Natural killer cell (primary cell): ENCODE results near the gene PPP2CA. TPM values are rescaled to one million over a fixed set of nuclear protein-coding genes. Genes with fewer than 3 reads are reported as not detected.

ENCODE experiments used
- ATAC-seq, 3 donors: fragments of 150-1000 bp in 2 of 3; fragments of 200-7000 bp in 1 of 3; cut with Tn5 transposase; 1 replicate in 1 of 3; 2 replicates in 2 of 3; pipeline ENCODE4 v1.10.0; 2021; ENCODE audit warnings: mild to moderate bottlenecking in 2 of 3, moderate library complexity in 2 of 3
- DNase-seq, 2 donors: peaks; one replicate each; pipeline versions ENCODE4 v3.0.0 to v3.0.0-alpha.2; 2013 to 2021; ENCODE audit warnings: mixed read lengths in 1 of 2
- H3K27ac ChIP-seq: one replicate; pipeline ENCODE4 v1.5.1; 2013; ENCODE audit warnings: mild to moderate bottlenecking, low read length
- H3K27me3 ChIP-seq: one replicate; pipeline ENCODE4 v1.6.1; 2013; ENCODE audit warnings: low read length; ENCODE audit not compliant: control insufficient read depth, insufficient read depth
- H3K36me3 ChIP-seq: one replicate; pipeline ENCODE4 v1.6.1; 2013; ENCODE audit warnings: low read length; ENCODE audit not compliant: control insufficient read depth, insufficient read depth
- H3K4me1 ChIP-seq: one replicate; pipeline ENCODE4 v1.6.1; 2013; ENCODE audit warnings: low read length; ENCODE audit not compliant: control insufficient read depth, insufficient read depth
- H3K4me3 ChIP-seq: one replicate; pipeline ENCODE4 v1.5.1; 2013; ENCODE audit warnings: low read length
- H3K9me3 ChIP-seq: one replicate; pipeline ENCODE4 v1.6.1; 2013; ENCODE audit warnings: low read length; ENCODE audit not compliant: control insufficient read depth, insufficient read depth
- H3K27ac Mint-ChIP-seq, 2 donors: one replicate each; pipeline ENCODE4 v1.8.0; 2022; ENCODE audit warnings: mild to moderate bottlenecking in 2 of 2, mixed read lengths in 2 of 2, moderate library complexity in 1 of 2
- H3K27me3 Mint-ChIP-seq, 2 donors: one replicate each; pipeline ENCODE4 v1.8.0; 2022; ENCODE audit warnings: low read depth in 2 of 2, mixed read lengths in 2 of 2
- H3K36me3 Mint-ChIP-seq: one replicate; pipeline ENCODE4 v1.8.0; 2022; ENCODE audit warnings: mixed read lengths
- H3K4me1 Mint-ChIP-seq, 2 donors: one replicate each; pipeline ENCODE4 v1.8.0; 2022; ENCODE audit warnings: mixed read lengths in 2 of 2
- H3K4me3 Mint-ChIP-seq: one replicate; pipeline ENCODE4 v1.8.0; 2022; ENCODE audit warnings: mild to moderate bottlenecking, moderate library complexity, mixed read lengths
- H3K9me3 Mint-ChIP-seq, 2 donors: one replicate each; pipeline ENCODE4 v1.8.0; 2022; ENCODE audit warnings: mixed read lengths in 2 of 2
- CTCF ChIP-seq: fragments of 200-600 bp; IDR thresholded peaks from one replicate; pipeline ENCODE4 v1.8.0; 2022; ENCODE audit warnings: antibody characterized with exemption
- WGBS: methylation state at CpG from one replicate; pipeline ENCODE4 v1.1.7; 2013; ENCODE audit warnings: missing lambda C conversion rate; ENCODE audit not compliant: insufficient coverage; 5-methylcytosine and 5-hydroxymethylcytosine counted together
- intact Hi-C: fragments of 100-400 bp; cut with micrococcal nuclease; formaldehyde crosslinking; loops from one replicate; pipeline ENCODE4 v1.14.2; 2022
- total RNA-seq, 4 donors: library from RNA; stranded (reverse); fragments of 120-200 nt in 1 of 4; gene quantifications; one replicate each; pipeline versions ENCODE4 v1.2.3 to v1.2.4, GENCODE V29; 2013 to 2022

The PPP2CA gene
- total RNA-seq, 3 donors from 2014 or later (not counting 1 experiment from before 2014, with no cell fraction given) = 188 to 205 (median 191) TPM

GRCh38 chr5:134189031-134189430 is 36.8 kb downstream of the PPP2CA start:
- H3K27me3 Mint-ChIP-seq = no peaks in the 10 kb centered on the region
- H3K36me3 Mint-ChIP-seq = no peaks in the 10 kb centered on the region

GRCh38 chr5:134188092-134188491 is 37.8 kb downstream of the PPP2CA start:
- 96% methylated on average over 1 of the region's 1 CpG for WGBS
- no peak for DNase-seq
- Mint-ChIP-seq H3K27me3 (no peaks in the 10 kb centered on the region), H3K4me3 (no peak overlapping the region), H3K27ac (no peak overlapping the region), H3K36me3 (no peaks in the 10 kb centered on the region), H3K9me3 (no peaks in the 10 kb centered on the region), H3K4me1 (no peaks in the 10 kb centered on the region)
- no peak for ATAC-seq
- H3K9me3 ChIP-seq = no peaks in the 10 kb centered on the region
- no peaks in the 10 kb centered on the region for H3K4me1 ChIP-seq
- intact Hi-C loops = no loop called here
- no peak overlapping the region for H3K4me3 ChIP-seq
- no peak for TF ChIP-seq CTCF
- H3K27ac ChIP-seq = no peak overlapping the region
- H3K27me3 ChIP-seq = no peaks in the 10 kb centered on the region
- H3K36me3 ChIP-seq = no peaks in the 10 kb centered on the region

More at GRCh38 chr5:134189031-134189430, 36.8 kb downstream of the PPP2CA start:
- TF ChIP-seq CTCF = no peak
- H3K27ac Mint-ChIP-seq = no peak overlapping the region
- peaks cover 0 to under 1% of the 10 kb centered on the region in 2 donors for H3K4me1 Mint-ChIP-seq
- no peaks in the 10 kb centered on the region for H3K9me3 Mint-ChIP-seq
- H3K27ac ChIP-seq = no peak overlapping the region
- DNase-seq (no peak), ATAC-seq (no peak)
- H3K27me3 ChIP-seq = no peaks in the 10 kb centered on the region
- no peak overlapping the region for H3K4me3 ChIP-seq
- H3K36me3 ChIP-seq = peaks cover 2% of the 10 kb centered on the region
- intact Hi-C loops = no loop called here
- H3K9me3 ChIP-seq = no peaks in the 10 kb centered on the region
- H3K4me1 ChIP-seq = no peaks in the 10 kb centered on the region
- no peak overlapping the region for H3K4me3 Mint-ChIP-seq
- WGBS = 73% methylated on average over 1 of the region's 3 CpGs

- Mint-ChIP-seq H3K9me3 (no peaks in the 10 kb centered on the region), H3K4me1 (no peaks in the 10 kb centered on the region), H3K27ac (no peak overlapping the region), H3K27me3 (no peaks in the 10 kb centered on the region), H3K4me3 (no peak overlapping the region), H3K36me3 (no peaks in the 10 kb centered on the region)
- Histone ChIP-seq H3K9me3 (no peaks in the 10 kb centered on the region), H3K4me1 (no peaks in the 10 kb centered on the region), H3K36me3 (no peaks in the 10 kb centered on the region), H3K27me3 (no peaks in the 10 kb centered on the region), H3K27ac (no peak overlapping the region), H3K4me3 (no peak overlapping the region)
- peak; percentile 70 to 90 for DNase-seq
- intact Hi-C loops = loop anchor here (1.0 kb wide), 2 partner anchors 105 to 402 kb away; no protein-coding TSS in a partner anchor
- ATAC-seq = peak; percentile 94 to 100 (median 94)
- peak; percentile 95 for TF ChIP-seq CTCF
- 67% methylated on average over 11 of the region's 11 CpGs for WGBS
Measured at GRCh38 chr5:134184155-134185135, 41.4 kb downstream of the PPP2CA start.
